H1 (cell line): Measurements from ENCODE around the gene ZNF606. TPM values are rescaled to one million over a fixed set of nuclear protein-coding genes. Genes with fewer than 3 reads are reported as not detected.
A peak's percentile ranks its signal among the peaks of the same experiment; 100 is the strongest.

Source experiments
- CTCF ChIA-PET: fragments of 300-600 bp; sonication (Branson Sonifier 250); formaldehyde crosslinking; loops from one replicate; lab custom pipeline; 2021; ENCODE audit not compliant: partially characterized antibody; lab: Charles Lee
- POLR2A ChIA-PET: fragments of 300-600 bp; sonication (Branson Sonifier 250); formaldehyde crosslinking; loops from one replicate; lab custom pipeline; 2021; ENCODE audit warnings: inconsistent platforms; ENCODE audit not compliant: partially characterized antibody; lab: Charles Lee
- DNase-seq, 2 experiments: peaks; one replicate each; pipeline versions ENCODE4 v3.0.0 to v3.0.0-alpha.2; 2010 to 2022; ENCODE audit warnings: low spot score in 2 of 2, low read depth in 1 of 2, mixed read lengths in 1 of 2
- FAIRE-seq: peaks from 2 replicates; lab custom pipeline; 2011; peaks lifted over from hg19 to GRCh38; lab: Jason Lieb, UNC
- H2AFZ ChIP-seq: 2 replicates; pipeline ENCODE4 v1.8.1; 2012; ENCODE audit warnings: low read length, inconsistent platforms
- H2AK5ac ChIP-seq: 2 replicates; pipeline ENCODE4 v1.6.1; 2013; ENCODE audit warnings: low read depth, low read length
- H2BK120ac ChIP-seq: replicated peaks from 2 replicates; pipeline ENCODE3; 2013; ENCODE audit warnings: low read depth, low read length, inconsistent platforms
- H2BK12ac ChIP-seq: 2 replicates; pipeline ENCODE4 v1.6.1; 2013; ENCODE audit warnings: low read depth, low read length
- H2BK15ac ChIP-seq: 2 replicates; pipeline ENCODE4 v1.6.1; 2013; ENCODE audit warnings: low read length
- H2BK20ac ChIP-seq: 2 replicates; pipeline ENCODE4 v1.6.1; 2013; ENCODE audit warnings: low read length
- H2BK5ac ChIP-seq: 2 replicates; pipeline ENCODE4 v1.6.1; 2013; ENCODE audit warnings: low read depth, low read length
- H3K14ac ChIP-seq: 2 replicates; pipeline ENCODE4 v1.6.1; 2013; ENCODE audit warnings: inconsistent platforms; ENCODE audit not compliant: insufficient read length
- H3K18ac ChIP-seq: 2 replicates; pipeline ENCODE4 v1.6.1; 2013; ENCODE audit warnings: low read length; ENCODE audit errors: extremely low read depth
- H3K23ac ChIP-seq: 2 replicates; pipeline ENCODE4 v1.6.1; 2013; ENCODE audit warnings: inconsistent platforms; ENCODE audit not compliant: insufficient read length
- H3K23me2 ChIP-seq: 2 replicates; pipeline ENCODE4 v1.6.1; 2013; ENCODE audit warnings: low read depth, low read length
- H3K27ac ChIP-seq: 2 replicates; pipeline ENCODE4 v1.6.1; 2011; ENCODE audit warnings: low read depth, low read length, inconsistent platforms
- H3K27me3 ChIP-seq, 4 experiments: replicated peaks in 1 of 4; 1 replicate in 1 of 4; 2 replicates in 3 of 4; pipeline versions ENCODE4 v1.6.1 to v1.8.1; 2011 to 2013; ENCODE audit warnings: low read length in 3 of 4, mild to moderate bottlenecking in 3 of 4, inconsistent platforms in 2 of 4, mixed read lengths in 2 of 4, moderate library complexity in 1 of 4; ENCODE audit not compliant: control insufficient read depth in 3 of 4, insufficient read depth in 3 of 4; ENCODE audit errors: extremely low read depth in 1 of 4
- H3K36me3 ChIP-seq, 4 experiments: 2 replicates each; pipeline versions ENCODE4 v1.6.1 to v1.8.1; 2011 to 2013; ENCODE audit warnings: mild to moderate bottlenecking in 4 of 4, low read length in 3 of 4, moderate library complexity in 2 of 4, control low read depth in 1 of 4, inconsistent platforms in 1 of 4; ENCODE audit not compliant: insufficient read depth in 4 of 4, control insufficient read depth in 2 of 4
- H3K4ac ChIP-seq: replicated peaks from 2 replicates; pipeline ENCODE3; 2013; ENCODE audit warnings: low read length, low read depth, mixed read lengths, inconsistent platforms; ENCODE audit not compliant: insufficient read length
- H3K4me1 ChIP-seq, 4 experiments: replicated peaks in 1 of 4; 1 replicate in 1 of 4; 2 replicates in 3 of 4; pipeline versions ENCODE4 v1.6.1 to v1.8.1; 2011 to 2013; ENCODE audit warnings: low read length in 3 of 4, inconsistent platforms in 2 of 4, mixed read lengths in 1 of 4; ENCODE audit not compliant: insufficient read depth in 4 of 4, control insufficient read depth in 3 of 4
- H3K4me2 ChIP-seq, 2 experiments: 2 replicates each; pipeline versions ENCODE4 v1.6.1 to v1.8.1; 2011 to 2013; ENCODE audit warnings: low read depth in 2 of 2, low read length in 2 of 2, control low read depth in 1 of 2, inconsistent platforms in 1 of 2, mild to moderate bottlenecking in 1 of 2; ENCODE audit not compliant: insufficient read depth in 1 of 2
- H3K4me3 ChIP-seq, 4 experiments: fragments of 200-600, 300-600 bp in 1 of 4; sonication (generic), shearing (Covaris generic), sonication (Bioruptor Twin) in 1 of 4; 2 replicates each; pipeline versions ENCODE4 v1.5.1 to v1.8.1; 2011 to 2016; ENCODE audit warnings: low read length in 4 of 4, low read depth in 3 of 4, control low read depth in 2 of 4, inconsistent platforms in 2 of 4, mild to moderate bottlenecking in 2 of 4, mixed read lengths in 1 of 4, moderate library complexity in 1 of 4; ENCODE audit not compliant: insufficient read depth in 2 of 4; ENCODE audit errors: extremely low read depth in 1 of 4
- H3K56ac ChIP-seq: replicated peaks from 2 replicates; pipeline ENCODE3; 2013; ENCODE audit warnings: low read depth, mild to moderate bottlenecking, mixed read lengths, low read length, inconsistent platforms; ENCODE audit not compliant: insufficient read length
- H3K79me1 ChIP-seq: 2 replicates; pipeline ENCODE4 v1.6.1; 2013; ENCODE audit warnings: low read depth, low read length, control low read depth
- H3K79me2 ChIP-seq, 2 experiments: 2 replicates each; pipeline versions ENCODE4 v1.6.1 to v1.8.1; 2012 to 2013; ENCODE audit warnings: low read length in 2 of 2, mild to moderate bottlenecking in 2 of 2, inconsistent platforms in 1 of 2; ENCODE audit not compliant: insufficient read depth in 2 of 2, control insufficient read depth in 1 of 2
- H3K9ac ChIP-seq, 4 experiments: replicated peaks in 1 of 4; 1 replicate in 1 of 4; 2 replicates in 3 of 4; pipeline versions ENCODE4 v1.6.1 to v1.8.1; 2011 to 2013; ENCODE audit warnings: low read depth in 3 of 4, low read length in 3 of 4, control low read depth in 2 of 4, mild to moderate bottlenecking in 2 of 4, moderate library complexity in 2 of 4, inconsistent platforms in 1 of 4; ENCODE audit errors: extremely low read depth in 1 of 4
- H3K9me3 ChIP-seq, 2 experiments: 2 replicates each; pipeline versions ENCODE4 v1.6.1 to v1.8.1; 2012 to 2013; ENCODE audit warnings: mild to moderate bottlenecking in 2 of 2, moderate library complexity in 2 of 2, control low read depth in 1 of 2, inconsistent platforms in 1 of 2, low read depth in 1 of 2, low read length in 1 of 2, mixed read lengths in 1 of 2; ENCODE audit not compliant: insufficient read depth in 2 of 2
- H4K20me1 ChIP-seq, 2 experiments: replicated peaks in 1 of 2; 2 replicates each; pipeline versions ENCODE3 to v1.8.1; 2011 to 2013; ENCODE audit warnings: inconsistent platforms in 2 of 2, low read length in 2 of 2, mild to moderate bottlenecking in 1 of 2; ENCODE audit not compliant: insufficient read depth in 2 of 2, control insufficient read depth in 1 of 2
- H4K5ac ChIP-seq: 2 replicates; pipeline ENCODE4 v1.6.1; 2013; ENCODE audit warnings: low read length, low read depth, mixed read lengths, inconsistent platforms; ENCODE audit not compliant: insufficient read length
- H4K8ac ChIP-seq: 2 replicates; pipeline ENCODE4 v1.8.0; 2013; ENCODE audit warnings: mild to moderate bottlenecking, moderate library complexity, low read length, inconsistent platforms; ENCODE audit not compliant: insufficient read depth; ENCODE audit errors: extremely low read depth
- H4K91ac ChIP-seq: replicated peaks from 2 replicates; pipeline ENCODE3; 2013; ENCODE audit warnings: low read length, mixed read lengths, inconsistent platforms; ENCODE audit not compliant: insufficient read length
- BRCA1 ChIP-seq: IDR thresholded peaks from 2 replicates; pipeline ENCODE4 v1.6.1; 2012; ENCODE audit warnings: low read depth, low read length, improper control_type of control experiment
- CREB1 ChIP-seq: IDR thresholded peaks from 2 replicates; pipeline ENCODE4 v1.6.1; 2012; ENCODE audit warnings: inconsistent platforms
- FOSL1 ChIP-seq: IDR thresholded peaks from 2 replicates; pipeline ENCODE4 v1.6.1; 2011; ENCODE audit warnings: mild to moderate bottlenecking, low read depth, low read length, moderate library complexity; ENCODE audit not compliant: insufficient read depth
- GABPA ChIP-seq: IDR thresholded peaks from 2 replicates; pipeline ENCODE4 v1.6.1; 2011; ENCODE audit warnings: mild to moderate bottlenecking, low read length, moderate library complexity, borderline replicate concordance; ENCODE audit not compliant: insufficient read depth
- HDAC6 ChIP-seq: IDR thresholded peaks from one replicate; pipeline ENCODE4 v1.7.1; 2012; ENCODE audit warnings: low read depth, mild to moderate bottlenecking, inconsistent platforms, low read length, moderate library complexity
- NRF1 ChIP-seq: IDR thresholded peaks from 2 replicates; pipeline ENCODE4 v1.6.1; 2011; ENCODE audit warnings: mild to moderate bottlenecking, low read depth, low read length, improper control_type of control experiment
- POLR2A ChIP-seq, 2 experiments: IDR thresholded peaks; 1 replicate in 1 of 2; 2 replicates in 1 of 2; pipeline ENCODE4 v1.6.1; 2011; ENCODE audit warnings: low read depth in 2 of 2, low read length in 2 of 2, mild to moderate bottlenecking in 2 of 2; ENCODE audit errors: control extremely low read depth in 1 of 2
- POU5F1 ChIP-seq: IDR thresholded peaks from 2 replicates; pipeline ENCODE4 v1.6.1; 2011; ENCODE audit warnings: low read depth, mild to moderate bottlenecking, low read length, moderate library complexity
- USF2 ChIP-seq: IDR thresholded peaks from 2 replicates; pipeline ENCODE4 v1.6.1; 2011; ENCODE audit warnings: low read length, improper control_type of control experiment
- WGBS, 2 experiments: shearing (Covaris generic) in 1 of 2; methylation state at CpG; one replicate each; pipeline versions ENCODE4 v1.1.6 to v1.1.7; 2013 to 2015; ENCODE audit warnings: low lambda C conversion rate in 2 of 2, mixed read lengths in 2 of 2, inconsistent platforms in 1 of 2, low coverage in 1 of 2, missing lambda C conversion rate in 1 of 2; ENCODE audit not compliant: insufficient replicate concordance in 2 of 2, insufficient coverage in 1 of 2, insufficient read length in 1 of 2; ENCODE audit errors: extremely low coverage in 1 of 2, missing lambda C conversion rate in 1 of 2; 5-methylcytosine and 5-hydroxymethylcytosine counted together
- polyA plus RNA-seq, 7 experiments: library from polyadenylated mRNA; depleted of rRNA in 3 of 7; stranded (reverse) in 5 of 7; unstranded in 2 of 7; fragments of >200 nt in 5 of 7; fragments of 200-250 nt in 2 of 7; gene quantifications; 1 replicate in 5 of 7; 2 replicates in 1 of 7; 4 replicates in 1 of 7; pipeline versions ENCODE4 v1.2.1 to v1.2.3, GENCODE V29; 2011 to 2013; ENCODE audit warnings: missing spikeins in 2 of 7, mixed read lengths in 2 of 7
- total RNA-seq: library from RNA; stranded (reverse); fragmentation: NEBNext Ultra II Directional; extraction: Animal tissue kit (Norgen Biotek cat#: 25700); gene quantifications from 2 replicates; pipeline ENCODE4 v1.2.1, GENCODE V29; 2021
- TF ChIP-seq, protein P1 (sequence below): IDR thresholded peaks from 2 replicates; pipeline ENCODE4 v1.6.1; 2012; ENCODE audit warnings: inconsistent platforms

ZNF606 gene
- total and polyA plus RNA-seq, 2 of the 8 experiments (the other 6 are each of a cell fraction or from before 2014, with no cell fraction given) = 5.2 to 19.3 TPM

- Histone ChIP-seq H3K18ac (peak within 1 kb of the TSS; percentile 48), H4K20me1 (no peaks in the 10 kb centered on the region), H3K56ac (peak within 1 kb of the TSS; percentile 64), H2AK5ac (no peak within 1 kb of the TSS), H2BK120ac (no peak within 1 kb of the TSS), H3K27me3 (peaks cover 0 to 6% (median 0%) of the 10 kb centered on the region in 4 experiments; a peak in 3 of 7 replicates), H2BK5ac (no peak within 1 kb of the TSS; the same call in 1 of the 2 replicates), H2AFZ (no peak within 1 kb of the TSS), H2BK15ac (no peak within 1 kb of the TSS), H4K5ac (no peak within 1 kb of the TSS), H2BK12ac (no peak within 1 kb of the TSS), H3K36me3 (no peaks in the 10 kb centered on the region), H3K23me2 (peaks cover 2% of the 10 kb centered on the region; the same call in 1 of the 2 replicates), H3K27ac (peak within 1 kb of the TSS; percentile 59; the same call in 1 of the 2 replicates), H4K8ac (peak within 1 kb of the TSS; percentile 83), H4K91ac (peak within 1 kb of the TSS; percentile 81), H3K23ac (no peak within 1 kb of the TSS), H3K9me3 (no peaks in the 10 kb centered on the region; a peak in 1 of 4 replicates), H2BK20ac (no peak within 1 kb of the TSS), H3K9ac (peak within 1 kb of the TSS in 3 of 4 experiments; percentile 27 to 78 (median 63); a peak in 4 of 7 replicates), H3K79me2 (no peaks in the 10 kb centered on the region), H3K4me2 (peak within 1 kb of the TSS; percentile 59 to 78), H3K4ac (no peak within 1 kb of the TSS), H3K79me1 (no peaks in the 10 kb centered on the region), H3K14ac (no peak within 1 kb of the TSS), H3K4me1 (peaks cover 0 to 19% (median 14%) of the 10 kb centered on the region in 4 experiments; a peak in 6 of 7 replicates), H3K4me3 (peak within 1 kb of the TSS; percentile 49 to 77 (median 60))
- CTCF ChIA-PET = interaction anchor here (0.8 to 1.7 kb wide), 4 partner anchors 9 to 22 kb away, joined by 3 to 6 read pairs (median 4); no protein-coding TSS in a partner anchor
- DNase-seq (peak; percentile 70 to 96), FAIRE-seq (no peak)
- 1% methylated on average over 69 of the region's 101 CpGs; no CpG with 5 or more reads in 1 of the 2 experiments for WGBS, 2 experiments
- POLR2A ChIA-PET = interaction anchor here (0.8 to 2.7 kb wide), 13 partner anchors 9 to 120 kb away, joined by 3 to 11 read pairs (median 5); partner anchors contain the start of genes ZNF135, ZNF606 and ZSCAN18
- TF ChIP-seq POU5F1 (no peak), BRCA1 (no peak), USF2 (no peak), CREB1 (peak; percentile 82), GABPA (peak; percentile 38; the same call in 1 of the 2 replicates), FOSL1 (no peak), POLR2A (IDR thresholded peaks at IDR 0.05; ENCODE audit: control extremely low read depth in 1 of 2, low read depth in 2 of 2, low read length in 2 of 2) (0 out of 3 replicates have a peak, but pooled peaks of 1 of the 2 experiments have one; percentile 40), HDAC6 (no peak), NRF1 (no peak; the same call in 1 of the 2 replicates)
- TF ChIP-seq, protein P1, sequence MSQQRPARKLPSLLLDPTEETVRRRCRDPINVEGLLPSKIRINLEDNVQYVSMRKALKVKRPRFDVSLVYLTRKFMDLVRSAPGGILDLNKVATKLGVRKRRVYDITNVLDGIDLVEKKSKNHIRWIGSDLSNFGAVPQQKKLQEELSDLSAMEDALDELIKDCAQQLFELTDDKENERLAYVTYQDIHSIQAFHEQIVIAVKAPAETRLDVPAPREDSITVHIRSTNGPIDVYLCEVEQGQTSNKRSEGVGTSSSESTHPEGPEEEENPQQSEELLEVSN = peak; percentile 52; the same call in 1 of the 2 replicates
Observed at GRCh38 chr19:58033741-58034476, 31.3 kb upstream of the ZNF606 start, which contains the start of gene ZSCAN1. Gene ZSCAN1, plus strand, starts transcription at chr19:58034025. Its CDS starts 3,812 bp downstream, at chr19:58037837.
